Brain pericyte (primary cell): ENCODE measurements around the gene NOLC1.

Experiments
- DNase-seq: peaks from one replicate; pipeline ENCODE4 v3.0.0-alpha.2; 2012; ENCODE audit warnings: low read depth, low spot score

Gene NOLC1

DNA sequence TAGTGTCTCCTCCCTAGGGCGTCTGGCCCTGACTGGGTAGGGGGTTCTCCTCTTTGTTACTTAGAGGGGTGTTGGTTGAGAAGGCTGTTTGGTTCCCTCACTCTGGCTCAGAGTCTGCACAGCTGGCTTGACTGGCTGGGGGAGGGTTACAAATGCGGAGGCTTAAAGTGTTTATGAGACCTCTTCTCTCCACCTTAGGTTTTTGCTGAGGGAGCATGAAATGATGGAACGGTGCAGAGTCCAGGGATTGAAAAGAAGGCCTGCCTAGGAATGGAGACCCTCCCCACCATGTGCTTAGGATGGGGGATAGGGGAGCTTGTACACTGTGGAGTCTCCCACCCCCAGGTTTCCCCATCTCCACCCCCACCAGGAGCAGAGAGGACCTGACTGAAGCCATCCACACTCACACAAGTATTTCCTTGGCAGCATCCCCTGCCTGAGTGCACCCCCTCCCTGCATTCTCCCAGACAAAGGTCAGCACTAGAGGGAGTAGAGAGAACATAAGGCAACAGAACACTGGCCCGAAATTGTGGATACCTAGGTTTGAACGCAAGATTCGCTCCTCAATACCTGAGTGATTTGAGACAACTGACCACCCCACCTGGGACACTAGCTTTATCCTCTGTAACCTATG lies 30.3 kb upstream of the NOLC1 start:
- DNase-seq, result no peak

DNA sequence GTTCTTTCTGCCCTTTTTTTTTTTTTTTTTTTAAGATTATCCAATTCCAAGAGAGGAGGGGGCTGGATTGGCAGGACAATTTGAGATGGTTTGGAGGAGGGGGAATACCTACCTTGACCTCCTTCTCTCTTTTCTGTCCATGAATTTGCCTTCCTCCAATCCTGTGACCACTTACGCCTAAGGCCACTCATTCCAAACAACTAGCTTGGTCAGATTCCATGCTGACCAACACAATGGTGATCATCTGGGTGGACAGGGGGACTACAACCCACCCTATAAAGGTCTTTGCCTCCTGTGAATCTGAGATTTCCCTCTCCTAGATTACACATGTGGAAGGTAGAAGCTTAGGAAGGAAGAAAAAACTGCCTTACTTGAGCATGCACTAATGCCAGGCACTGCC lies 29.7 kb upstream of the NOLC1 start:
- DNase-seq, result no peak

GRCh38 chr10:102123223-102123622 lies 29.0 kb upstream of the NOLC1 start:
- no peak for DNase-seq

- DNase-seq, result no peak
Observed at GRCh38 chr10:102131286-102132170, 20.7 kb upstream of the NOLC1 start.

- no peak for DNase-seq
Observed at GRCh38 chr10:102132193-102132562, 20.0 kb upstream of the NOLC1 start.

DNA sequence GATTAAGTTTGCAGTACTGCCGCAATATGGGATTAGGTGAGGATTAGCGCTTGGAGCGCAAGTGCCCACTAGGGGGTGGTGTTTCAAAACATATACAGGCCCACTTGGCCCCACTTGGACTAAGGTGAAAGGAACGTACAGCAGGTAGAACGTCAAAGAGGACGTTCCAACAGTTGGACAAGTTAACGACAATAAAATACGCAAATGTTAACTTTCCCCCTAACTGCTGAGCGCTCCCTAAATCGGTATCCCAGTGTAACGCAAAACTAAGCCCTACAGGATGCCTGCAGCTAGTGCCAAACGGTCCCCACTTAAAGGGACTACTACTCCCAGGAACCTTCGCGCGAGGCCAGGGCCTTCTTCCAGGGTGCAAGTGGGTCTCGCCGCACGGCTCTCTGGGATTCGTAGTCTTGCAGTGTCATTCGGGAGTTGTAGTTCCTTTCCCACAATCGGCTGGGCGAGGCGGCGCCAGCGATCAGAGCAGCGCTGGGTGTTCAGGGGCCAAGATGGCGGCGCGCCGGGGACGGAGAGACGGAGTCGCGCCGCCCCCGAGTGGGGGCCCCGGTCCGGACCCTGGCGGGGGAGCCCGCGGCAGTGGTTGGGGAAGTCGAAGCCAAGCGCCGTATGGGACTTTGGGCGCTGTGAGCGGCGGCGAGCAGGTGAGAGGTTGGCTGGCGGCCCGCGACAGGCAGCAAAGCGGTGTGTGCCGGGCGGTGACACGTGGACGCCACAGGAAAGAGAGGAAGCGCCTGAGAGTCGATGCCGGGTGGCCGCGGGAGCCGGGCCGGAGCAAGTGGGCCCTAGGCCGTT lies 19.4 kb upstream of the NOLC1 start, which contains the start of gene PPRC1:
Gene PPRC1 (plus strand): TSS at position 478 of the 810 bp plus-strand sequence. CDS start 29 bp downstream, at position 507.
- DNase-seq, result peak; percentile 97

GRCh38 chr10:102133373-102134195 lies 18.6 kb upstream of the NOLC1 start:
- DNase-seq, result no peak

- no peak for DNase-seq
Observed at GRCh38 chr10:102134416-102134815, 17.8 kb upstream of the NOLC1 start.

- no peak for DNase-seq
Observed at GRCh38 chr10:102135956-102136526, 16.1 kb upstream of the NOLC1 start.

GRCh38 chr10:102139281-102140110 lies 12.7 kb upstream of the NOLC1 start:
- DNase-seq, result no peak

DNA sequence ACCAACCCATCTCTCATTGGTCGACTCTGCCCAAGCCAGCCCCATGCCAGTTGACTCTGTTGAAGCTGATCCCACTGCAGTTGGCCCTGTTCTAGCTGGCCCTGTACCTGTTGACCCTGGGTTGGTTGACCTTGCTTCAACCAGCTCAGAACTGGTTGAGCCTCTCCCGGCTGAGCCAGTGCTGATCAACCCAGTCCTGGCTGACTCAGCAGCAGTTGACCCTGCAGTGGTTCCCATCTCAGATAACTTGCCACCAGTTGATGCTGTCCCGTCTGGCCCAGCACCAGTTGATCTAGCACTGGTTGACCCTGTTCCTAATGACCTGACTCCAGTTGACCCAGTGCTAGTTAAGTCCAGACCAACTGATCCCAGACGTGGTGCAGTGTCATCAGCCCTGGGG lies 12.0 kb upstream of the NOLC1 start:
- no peak for DNase-seq

- no peak for DNase-seq
Observed at GRCh38 chr10:102140913-102141540, 11.2 kb upstream of the NOLC1 start.

DNA sequence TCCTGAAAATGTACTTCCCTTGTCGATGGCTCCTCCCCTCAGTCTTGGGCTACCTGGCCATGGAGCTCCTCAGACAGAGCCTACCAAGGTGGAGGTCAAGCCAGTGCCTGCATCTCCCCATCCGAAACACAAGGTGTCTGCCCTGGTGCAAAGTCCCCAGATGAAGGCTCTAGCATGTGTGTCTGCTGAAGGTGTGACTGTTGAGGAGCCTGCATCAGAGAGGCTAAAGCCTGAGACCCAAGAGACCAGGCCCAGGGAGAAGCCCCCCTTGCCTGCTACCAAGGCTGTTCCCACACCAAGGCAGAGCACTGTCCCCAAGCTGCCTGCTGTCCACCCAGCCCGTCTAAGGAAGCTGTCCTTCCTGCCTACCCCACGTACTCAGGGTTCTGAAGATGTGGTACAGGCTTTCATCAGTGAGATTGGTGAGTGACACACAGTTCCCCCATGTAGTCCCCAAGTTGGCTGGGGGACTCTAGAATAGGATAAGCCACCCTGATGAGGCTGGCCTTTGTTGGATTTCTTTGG lies 10.5 kb upstream of the NOLC1 start:
- no peak for DNase-seq

DNA sequence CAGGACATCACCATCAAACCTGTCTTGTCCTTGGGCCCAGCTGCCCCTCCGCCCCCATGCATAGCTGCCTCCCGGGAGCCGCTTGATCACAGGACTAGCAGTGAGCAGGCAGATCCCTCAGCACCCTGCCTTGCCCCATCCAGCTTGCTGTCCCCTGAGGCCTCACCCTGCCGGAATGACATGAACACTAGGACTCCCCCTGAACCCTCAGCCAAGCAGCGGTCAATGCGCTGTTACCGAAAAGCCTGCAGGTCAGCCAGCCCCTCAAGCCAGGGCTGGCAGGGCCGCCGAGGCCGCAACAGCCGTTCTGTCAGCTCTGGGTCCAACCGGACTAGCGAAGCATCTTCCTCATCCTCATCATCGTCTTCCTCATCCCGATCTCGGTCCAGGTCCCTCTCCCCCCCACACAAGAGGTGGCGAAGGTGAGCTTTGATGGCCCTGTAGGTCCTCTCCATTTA lies 5.2 kb upstream of the NOLC1 start:
- DNase-seq, result no peak

GRCh38 chr10:102147561-102147960 lies 4.6 kb upstream of the NOLC1 start:
- DNase-seq, result no peak

GRCh38 chr10:102148275-102148674 lies 3.9 kb upstream of the NOLC1 start:
- DNase-seq, result no peak

DNA sequence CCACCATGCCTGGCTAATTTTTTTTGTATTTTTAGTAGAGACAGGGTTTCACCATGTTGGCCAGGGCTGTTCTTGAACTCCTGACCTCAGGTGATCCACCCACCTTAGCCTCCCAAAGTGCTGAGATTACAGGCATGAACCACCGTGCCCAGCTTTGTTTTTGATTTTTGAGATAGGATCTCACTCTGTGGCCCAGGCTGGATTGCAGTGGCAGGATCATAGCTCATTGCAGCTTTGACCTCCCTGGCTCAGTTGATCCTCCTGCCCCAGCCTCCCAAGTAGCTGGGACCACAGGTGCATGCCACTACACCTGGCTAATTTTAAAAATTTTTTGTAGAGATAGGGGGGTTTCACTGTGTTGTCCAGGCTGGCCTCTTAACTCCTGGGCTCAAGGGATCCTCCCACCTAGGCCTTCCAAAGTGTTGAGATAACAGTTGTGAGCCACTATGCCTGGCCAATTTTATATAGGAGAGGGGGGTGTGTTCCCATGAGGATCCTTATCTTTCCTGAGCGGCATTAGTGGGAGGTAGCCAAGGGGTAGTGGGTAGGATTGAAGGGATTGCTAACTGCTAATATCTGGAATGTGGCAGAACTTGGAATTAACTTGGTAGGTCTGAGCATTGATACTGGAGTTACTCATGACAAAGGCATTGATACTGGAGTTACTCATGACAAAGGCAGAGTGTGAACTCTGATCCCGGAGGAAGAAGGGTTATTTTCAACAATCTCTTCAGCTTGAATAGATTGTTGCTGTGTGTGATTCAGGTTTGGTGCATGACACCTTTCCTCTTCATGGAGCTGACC lies 1.0 kb upstream of the NOLC1 start:
- DNase-seq, result no peak

DNA sequence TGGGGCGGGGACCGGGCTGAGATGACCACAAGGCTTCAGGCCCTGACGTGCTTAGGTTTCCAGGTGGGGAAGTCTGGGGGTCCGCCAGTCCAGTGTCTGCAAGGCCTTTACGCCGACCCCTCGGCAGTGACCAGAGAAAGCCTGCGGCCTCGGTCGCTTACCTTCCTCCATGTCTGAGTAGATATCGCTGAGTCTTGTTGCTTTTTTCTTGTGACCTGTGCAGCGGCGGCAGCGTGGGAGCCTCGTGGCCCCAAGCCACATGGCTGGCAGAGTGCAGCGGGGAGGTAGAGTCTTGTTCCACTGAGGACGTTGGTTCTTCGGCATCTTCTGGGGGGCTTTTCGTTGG lies 329 bp downstream of the NOLC1 start:
- no peak for DNase-seq
